HEK293 (cell line): ENCODE data around the gene DFFA.
"Not testable (repeated sequence)": the region's sequence is repeated elsewhere in the genome, so short reads cannot be mapped to it uniquely, and the experiment has no call there.

Experiments used
- CTCF ChIA-PET: fragments of 350-600 bp; formaldehyde crosslinking; extraction: SDS; loops from one replicate; lab custom pipeline; 2021; ENCODE audit warnings: antibody characterized with exemption; lab: Yijun Ruan, JAX
- POLR2A ChIA-PET: fragments of 300-600 bp; formaldehyde crosslinking; extraction: SDS; loops from one replicate; lab custom pipeline; 2020; ENCODE audit warnings: antibody characterized with exemption, inconsistent platforms; lab: Yijun Ruan, JAX
- H3K27ac ChIP-seq: fragments of 200-500 bp; sonication (Bioruptor generic); 2 replicates; pipeline ENCODE4 v1.5.1; 2014; ENCODE audit warnings: low read depth, low read length, control low read depth, inconsistent platforms; ENCODE audit errors: extremely low read depth
- H3K36me3 ChIP-seq, 2 experiments: fragments of 200-500 bp in 1 of 2; sonication (Bioruptor generic) in 1 of 2; 1 replicate in 1 of 2; 2 replicates in 1 of 2; pipeline ENCODE4 v1.5.1; 2014 to 2017; ENCODE audit warnings: inconsistent platforms in 2 of 2, low read length in 2 of 2; ENCODE audit not compliant: control insufficient read depth in 2 of 2, insufficient read depth in 1 of 2
- H3K4me1 ChIP-seq: fragments of 200-500 bp; sonication (Bioruptor generic); 2 replicates; pipeline ENCODE4 v1.5.1; 2014; ENCODE audit warnings: mild to moderate bottlenecking, low read length, inconsistent platforms; ENCODE audit not compliant: control insufficient read depth, insufficient read depth
- H3K4me3 ChIP-seq: 2 replicates; pipeline ENCODE4 v1.5.1; 2011; ENCODE audit warnings: low read depth, mild to moderate bottlenecking, control low read depth, low read length, moderate library complexity
- H3K9me3 ChIP-seq: fragments of 200-500 bp; sonication (Bioruptor generic); 2 replicates; pipeline ENCODE4 v1.5.1; 2014; ENCODE audit warnings: low read depth, low read length, inconsistent platforms; ENCODE audit not compliant: control insufficient read depth, insufficient read depth
- EGR2 ChIP-seq: fragments of 450-650 bp; formaldehyde crosslinking; IDR thresholded peaks from 2 replicates; pipeline ENCODE4 v1.5.1; 2016; ENCODE audit warnings: low read depth, missing biosample characterization, missing genetic modification characterization
- SP7 ChIP-seq: fragments of 450-650 bp; formaldehyde crosslinking; IDR thresholded peaks from 2 replicates; pipeline ENCODE4 v1.5.1; 2016; ENCODE audit warnings: missing biosample characterization, missing genetic modification characterization
- ZFHX2 ChIP-seq: fragments of 450-650 bp; formaldehyde crosslinking; conservative IDR thresholded peaks from 2 replicates; pipeline ENCODE4 v1.5.1; 2016; ENCODE audit warnings: missing biosample characterization, missing genetic modification characterization
- ZFP3 ChIP-seq: fragments of 450-650 bp; formaldehyde crosslinking; IDR thresholded peaks from 2 replicates; pipeline ENCODE4 v1.5.1; 2016; ENCODE audit warnings: low read depth, missing biosample characterization, missing genetic modification characterization
- ZNF10 ChIP-seq: fragments of 450-650 bp; formaldehyde crosslinking; IDR thresholded peaks from 2 replicates; pipeline ENCODE4 v1.5.1; 2017; ENCODE audit warnings: missing biosample characterization, missing genetic modification characterization
- ZNF426 ChIP-seq: fragments of 450-650 bp; formaldehyde crosslinking; IDR thresholded peaks from 2 replicates; pipeline ENCODE4 v1.5.1; 2017; ENCODE audit warnings: missing biosample characterization, missing genetic modification characterization, mild to moderate bottlenecking, inconsistent platforms, moderate library complexity
- ZNF449 ChIP-seq: fragments of 450-650 bp; formaldehyde crosslinking; IDR thresholded peaks from 2 replicates; pipeline ENCODE4 v1.5.1; 2017; ENCODE audit warnings: missing biosample characterization, mild to moderate bottlenecking, missing genetic modification characterization, moderate library complexity
- ZNF514 ChIP-seq: fragments of 450-650 bp; formaldehyde crosslinking; IDR thresholded peaks from 2 replicates; pipeline ENCODE4 v1.5.1; 2016; ENCODE audit warnings: missing biosample characterization, missing genetic modification characterization
- ZNF529 ChIP-seq: fragments of 450-650 bp; formaldehyde crosslinking; IDR thresholded peaks from 2 replicates; pipeline ENCODE4 v1.5.1; 2017; ENCODE audit warnings: missing genetic modification characterization, missing biosample characterization; ENCODE audit not compliant: insufficient replicate concordance
- ZNF629 ChIP-seq: fragments of 450-650 bp; formaldehyde crosslinking; IDR thresholded peaks from 2 replicates; pipeline ENCODE4 v1.5.1; 2017; ENCODE audit warnings: missing biosample characterization, missing genetic modification characterization
- ZNF654 ChIP-seq: fragments of 450-650 bp; formaldehyde crosslinking; IDR thresholded peaks from 2 replicates; pipeline ENCODE4 v1.5.1; 2016; ENCODE audit warnings: low read depth, missing biosample characterization, missing genetic modification characterization
- ZNF843 ChIP-seq: fragments of 450-650 bp; formaldehyde crosslinking; IDR thresholded peaks from 2 replicates; pipeline ENCODE4 v1.5.1; 2016; ENCODE audit warnings: missing biosample characterization, missing genetic modification characterization
- TF ChIP-seq, protein P1 (sequence below): fragments of 450-650 bp; formaldehyde crosslinking; IDR thresholded peaks from 2 replicates; pipeline ENCODE4 v1.5.1; 2016; ENCODE audit warnings: missing biosample characterization, missing genetic modification characterization
- TF ChIP-seq, protein P2 (sequence below): fragments of 450-650 bp; formaldehyde crosslinking; IDR thresholded peaks from 2 replicates; pipeline ENCODE4 v1.5.1; 2017; ENCODE audit warnings: missing biosample characterization, missing genetic modification characterization

Gene DFFA

DNA sequence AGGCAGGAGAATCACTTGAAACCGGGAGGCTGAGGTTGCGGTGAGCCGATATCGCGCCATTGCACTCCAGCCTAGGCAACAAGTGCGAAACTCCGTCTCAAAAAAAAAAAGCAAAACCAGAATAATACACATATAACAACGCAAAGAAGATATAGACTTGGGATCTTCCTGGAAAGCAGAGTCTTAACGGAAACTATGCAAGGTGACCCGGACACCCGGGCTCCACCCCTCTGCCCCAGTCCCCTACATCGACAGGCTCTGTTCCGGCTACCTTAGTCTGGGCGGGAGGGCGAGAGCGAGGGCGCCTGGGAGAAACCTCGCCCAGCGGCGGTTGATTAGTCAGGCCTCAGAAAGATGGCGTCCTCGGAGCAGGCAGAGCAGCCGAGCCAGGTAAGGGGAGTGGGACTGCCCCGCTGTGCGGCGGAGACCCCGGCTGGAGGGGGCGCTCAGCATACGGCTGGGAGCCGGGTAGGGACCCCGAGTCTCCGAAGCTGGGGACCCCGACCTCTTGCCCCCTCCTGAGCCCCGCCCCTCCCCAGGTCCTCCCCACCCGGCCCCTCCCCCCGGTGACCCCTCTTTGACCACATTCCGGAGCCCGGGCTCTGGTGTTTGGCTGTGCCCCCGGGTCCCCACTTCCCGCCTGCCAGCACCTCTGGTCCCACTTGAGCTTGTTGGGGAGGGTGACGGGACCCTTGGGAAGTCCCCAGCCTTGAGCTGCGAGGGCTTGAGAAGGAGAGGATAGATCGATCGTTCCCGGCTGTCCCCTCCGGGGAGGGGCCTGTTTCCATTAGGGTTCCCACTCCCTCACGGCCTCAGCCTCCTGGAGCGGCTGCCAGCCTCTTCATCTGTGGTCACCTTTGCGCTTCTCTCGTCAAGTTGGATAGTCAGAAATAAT lies 2.5 kb upstream of the DFFA start, which contains the start of gene PEX14 (continued):
- no peak for TF ChIP-seq ZNF10 (tag by site-specific recombination)
- TF ChIP-seq, protein P1, sequence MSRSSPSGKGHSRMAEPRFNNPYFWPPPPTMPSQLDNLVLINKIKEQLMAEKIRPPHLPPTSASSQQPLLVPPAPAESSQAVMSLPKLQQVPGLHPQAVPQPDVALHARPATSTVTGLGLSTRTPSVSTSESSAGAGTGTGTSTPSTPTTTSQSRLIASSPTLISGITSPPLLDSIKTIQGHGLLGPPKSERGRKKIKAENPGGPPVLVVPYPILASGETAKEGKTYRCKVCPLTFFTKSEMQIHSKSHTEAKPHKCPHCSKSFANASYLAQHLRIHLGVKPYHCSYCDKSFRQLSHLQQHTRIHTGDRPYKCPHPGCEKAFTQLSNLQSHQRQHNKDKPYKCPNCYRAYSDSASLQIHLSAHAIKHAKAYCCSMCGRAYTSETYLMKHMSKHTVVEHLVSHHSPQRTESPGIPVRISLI = no peak

DNA sequence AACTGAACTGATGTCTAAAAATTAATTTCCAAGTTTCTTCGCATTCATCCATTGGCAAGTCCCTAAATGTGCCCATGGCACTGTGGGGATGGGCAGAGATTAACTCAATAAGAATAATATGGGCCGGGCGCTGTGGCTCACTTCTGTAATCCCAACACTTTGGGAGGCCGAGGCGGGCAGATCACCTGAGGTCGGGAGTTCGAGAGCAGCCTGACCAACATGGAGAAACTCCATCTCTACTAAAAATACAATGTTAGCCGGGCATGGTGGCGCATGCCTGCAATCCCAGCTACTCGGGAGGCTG lies 1.9 kb upstream of the DFFA start:
- H3K4me3 ChIP-seq, H3K27ac ChIP-seq, POLR2A ChIA-PET, H3K4me1 ChIP-seq, H3K9me3 ChIP-seq: not testable (repeated sequence)
- CTCF ChIA-PET = interaction anchor here (1.0 kb wide), 1 partner anchor 44 kb away, joined by 3 read pairs; no protein-coding TSS in a partner anchor
- H3K36me3 ChIP-seq = peaks cover 3 to 15% of the 10 kb centered on the region in 2 experiments; a peak in 2 of 3 replicates

GRCh38 chr1:10473145-10473765 lies 926 bp upstream of the DFFA start:
- TF ChIP-seq ZNF654 (tag by site-specific recombination) (no peak), SP7 (tag by site-specific recombination) (no peak), ZNF449 (no peak), ZNF843 (no peak), ZNF529 (tag by site-specific recombination) (no peak), ZFP3 (no peak), ZNF514 (tag by site-specific recombination) (no peak), ZFHX2 (tag by site-specific recombination) (peak; percentile 75), EGR2 (tag by site-specific recombination) (peak; percentile 74), ZNF629 (tag by site-specific recombination) (no peak), ZNF426 (tag by site-specific recombination) (no peak), ZNF10 (tag by site-specific recombination) (no peak)
- TF ChIP-seq, protein P2, sequence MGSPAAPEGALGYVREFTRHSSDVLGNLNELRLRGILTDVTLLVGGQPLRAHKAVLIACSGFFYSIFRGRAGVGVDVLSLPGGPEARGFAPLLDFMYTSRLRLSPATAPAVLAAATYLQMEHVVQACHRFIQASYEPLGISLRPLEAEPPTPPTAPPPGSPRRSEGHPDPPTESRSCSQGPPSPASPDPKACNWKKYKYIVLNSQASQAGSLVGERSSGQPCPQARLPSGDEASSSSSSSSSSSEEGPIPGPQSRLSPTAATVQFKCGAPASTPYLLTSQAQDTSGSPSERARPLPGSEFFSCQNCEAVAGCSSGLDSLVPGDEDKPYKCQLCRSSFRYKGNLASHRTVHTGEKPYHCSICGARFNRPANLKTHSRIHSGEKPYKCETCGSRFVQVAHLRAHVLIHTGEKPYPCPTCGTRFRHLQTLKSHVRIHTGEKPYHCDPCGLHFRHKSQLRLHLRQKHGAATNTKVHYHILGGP (tag by site-specific recombination) = no peak
- no peaks in the 10 kb centered on the region for H3K4me1 ChIP-seq
- ChIA-PET CTCF (no interaction called here), POLR2A (no interaction called here)
- H3K27ac ChIP-seq = no peak overlapping the region
- H3K9me3 ChIP-seq = no peaks in the 10 kb centered on the region
- H3K4me3 ChIP-seq = no peak overlapping the region
- H3K36me3 ChIP-seq = peaks cover 7 to 22% of the 10 kb centered on the region in 2 experiments; a peak in 2 of 3 replicates
